T-helper 1 cell (primary cell): ENCODE data around the gene FBXO11.
"Not testable (repeated sequence)": the region's sequence is repeated elsewhere in the genome, so short reads cannot be mapped to it uniquely, and the experiment has no call there.

Source experiments
- DNase-seq, 5 donors: peaks; one replicate each; pipeline ENCODE4 v3.0.0-alpha.2; 2012 to 2020
- total RNA-seq, 4 donors: gene quantifications; one replicate each; lab custom pipeline; 2026; lab: John Stamatoyannopoulos, UW

FBXO11 gene
- total RNA-seq = 113 to 157 (median 150) reads per million in 4 donors

DNA sequence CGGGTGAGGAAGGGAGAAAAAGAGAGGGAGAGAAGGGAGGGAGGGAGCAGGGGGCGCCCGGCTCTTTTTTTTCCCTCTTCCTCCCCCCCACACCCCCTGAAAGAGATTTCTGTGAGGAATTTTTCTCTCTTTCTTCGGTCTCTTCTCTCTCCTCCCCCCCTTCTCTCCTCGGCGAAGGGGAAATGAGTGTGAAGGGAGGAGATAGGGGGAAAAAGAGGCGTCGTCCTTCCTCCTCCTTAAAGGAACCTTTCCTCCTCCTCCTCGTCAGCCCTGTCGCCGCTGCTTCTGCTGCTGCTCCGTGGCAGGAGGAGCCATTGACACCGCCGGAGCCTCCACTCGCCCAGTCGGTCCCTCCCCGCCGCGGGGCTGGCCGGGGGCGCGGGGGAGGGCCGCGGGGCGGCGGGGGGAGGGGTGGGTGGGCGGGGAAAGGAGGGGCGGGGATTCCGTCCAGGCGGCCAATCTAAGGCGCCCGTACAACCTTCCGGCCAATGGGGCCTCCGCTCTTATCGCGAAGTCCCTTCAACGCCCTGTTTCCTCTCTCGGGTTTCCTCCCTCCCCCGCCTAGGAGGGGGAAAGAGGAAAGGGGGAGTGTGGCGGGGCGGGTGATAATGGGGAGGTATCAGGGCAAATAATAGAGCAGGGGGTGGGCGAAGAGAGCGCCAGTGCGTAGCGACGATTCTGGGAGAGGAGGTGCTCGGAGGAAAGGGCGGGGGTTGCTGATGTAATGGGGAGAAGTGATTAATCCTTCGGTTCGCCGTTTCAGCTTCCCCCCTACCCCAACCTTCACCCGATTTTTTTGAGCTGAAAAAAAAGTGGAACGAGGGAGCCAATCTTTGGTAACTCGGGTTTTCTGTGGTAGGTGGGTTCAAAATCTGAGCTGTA is at the start of gene FBXO11:
FBXO11 (minus strand) TSS at position 342 of the 882 bp plus-strand sequence. CDS start 778 bp downstream, outside the sequence.
- DNase-seq = peak; percentile 93 to 99 (median 95)

DNA sequence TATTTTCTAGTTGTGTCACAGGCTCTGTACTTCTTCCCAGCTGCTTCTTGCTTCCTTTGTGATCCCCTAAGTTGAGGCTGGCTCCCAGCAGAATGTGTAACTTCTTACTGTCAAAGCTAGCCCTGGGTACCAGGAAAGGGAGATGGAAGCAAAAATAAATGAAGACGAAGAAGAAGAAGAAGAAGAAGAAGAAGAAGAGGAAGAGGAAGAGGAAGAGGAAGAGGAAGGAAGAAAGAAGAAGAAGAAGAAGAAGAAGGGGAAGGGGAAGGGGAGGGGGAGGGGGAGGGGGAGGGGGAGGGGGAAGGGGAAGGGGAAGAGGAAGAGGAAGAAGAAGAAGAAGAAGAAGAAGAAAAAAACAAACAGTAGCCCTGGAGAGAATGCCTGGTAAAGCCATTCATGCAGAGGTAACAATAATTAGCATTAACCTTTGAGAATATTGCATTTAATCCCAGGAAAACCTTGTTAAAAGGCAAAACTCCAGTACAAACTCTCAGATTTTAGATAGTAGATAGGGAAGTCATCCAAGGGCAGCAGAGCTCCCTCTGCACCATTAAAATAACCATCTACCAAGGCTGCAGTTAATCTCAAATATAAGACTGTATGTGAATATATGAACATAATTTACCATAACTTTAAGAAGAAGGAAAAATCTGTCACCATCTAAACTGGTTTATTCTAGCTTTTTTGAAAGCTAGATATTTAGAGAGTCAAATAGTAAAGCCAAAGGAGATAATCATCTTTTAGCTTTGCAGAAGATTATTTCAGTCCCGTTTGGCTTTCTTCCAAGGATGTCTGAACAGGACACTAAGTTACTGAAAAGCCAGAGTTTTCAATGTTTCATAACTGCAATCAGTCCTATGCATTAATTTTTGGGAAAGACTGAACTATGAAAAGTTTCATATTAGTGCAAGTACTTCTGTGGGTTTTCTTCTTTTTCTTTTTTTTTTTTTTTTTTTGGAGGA is 44.3 kb upstream of the FBXO11 start:
- DNase-seq = no peak

DNA sequence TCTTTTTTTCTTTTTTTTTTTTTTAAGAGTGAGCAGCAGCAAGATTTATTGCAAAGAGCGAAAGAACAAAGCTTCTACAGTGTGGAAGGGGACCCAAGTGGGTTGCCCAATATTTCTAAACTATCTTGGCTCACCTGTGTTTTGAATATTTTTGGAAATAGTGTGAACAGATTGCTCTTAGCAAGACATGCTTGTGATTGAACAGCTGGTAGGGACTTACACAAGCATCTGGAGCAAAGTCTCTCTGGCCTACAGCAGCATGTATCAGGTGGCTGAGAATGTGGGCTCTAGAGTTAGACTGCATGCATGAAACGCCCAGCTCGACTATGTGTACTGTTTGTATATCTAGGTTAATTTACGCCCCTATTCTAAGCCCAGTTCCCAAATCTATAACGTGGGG is 40.3 kb upstream of the FBXO11 start:
- DNase-seq = no peak

DNA sequence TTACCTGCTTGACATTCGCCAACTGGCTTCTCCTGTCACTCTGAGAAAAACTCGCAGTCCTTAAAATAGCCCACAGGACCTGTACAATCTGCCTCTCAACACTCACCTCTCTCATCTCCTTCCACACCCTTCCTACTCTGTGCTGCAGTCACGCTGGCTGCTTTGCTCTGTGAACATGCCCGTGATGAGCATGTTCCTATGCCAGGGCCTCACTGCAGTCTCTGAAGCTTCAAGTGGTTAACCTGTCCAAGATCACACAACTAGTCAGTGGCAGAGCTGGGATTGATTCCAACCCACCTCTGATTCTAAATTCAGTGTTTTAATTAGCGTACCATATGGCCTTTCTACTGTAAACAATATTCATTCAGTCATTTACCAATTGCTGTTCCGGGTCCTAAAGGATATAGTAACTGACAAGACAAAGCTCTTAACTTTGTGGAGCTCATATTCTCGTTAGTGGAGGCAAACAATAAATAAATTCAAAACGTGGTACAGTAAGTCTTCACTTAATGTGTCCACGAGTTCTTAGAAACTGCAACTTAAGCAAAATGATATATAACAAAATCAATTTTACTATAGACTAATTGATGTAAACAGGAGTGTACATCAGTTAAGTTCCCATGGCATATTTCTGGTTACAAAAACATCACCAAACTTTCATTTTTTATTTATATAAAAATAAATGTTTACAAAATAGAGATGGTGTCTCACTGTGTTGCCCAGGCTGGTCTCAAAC is 38.9 kb upstream of the FBXO11 start:
- no peak for DNase-seq

DNA sequence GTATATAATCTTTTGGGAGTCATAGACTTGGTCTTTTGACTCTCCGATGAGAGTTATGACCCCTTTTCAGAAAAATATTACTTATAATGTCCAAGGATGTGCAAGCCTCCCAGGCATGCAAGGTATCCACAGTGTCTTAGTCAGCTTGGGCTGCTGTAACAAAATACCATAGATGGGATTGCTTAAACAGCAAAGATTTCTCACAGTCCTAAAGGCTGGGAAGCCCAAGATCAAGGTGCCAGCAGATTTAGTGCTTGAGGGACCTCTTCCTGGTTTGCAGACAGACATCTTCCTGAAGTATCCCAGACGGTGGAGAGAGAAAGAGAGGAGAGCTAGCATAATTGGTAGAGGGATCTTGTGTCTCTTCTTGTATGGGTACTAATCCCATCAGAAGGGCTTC is 35.6 kb upstream of the FBXO11 start:
- DNase-seq = no peak

DNA sequence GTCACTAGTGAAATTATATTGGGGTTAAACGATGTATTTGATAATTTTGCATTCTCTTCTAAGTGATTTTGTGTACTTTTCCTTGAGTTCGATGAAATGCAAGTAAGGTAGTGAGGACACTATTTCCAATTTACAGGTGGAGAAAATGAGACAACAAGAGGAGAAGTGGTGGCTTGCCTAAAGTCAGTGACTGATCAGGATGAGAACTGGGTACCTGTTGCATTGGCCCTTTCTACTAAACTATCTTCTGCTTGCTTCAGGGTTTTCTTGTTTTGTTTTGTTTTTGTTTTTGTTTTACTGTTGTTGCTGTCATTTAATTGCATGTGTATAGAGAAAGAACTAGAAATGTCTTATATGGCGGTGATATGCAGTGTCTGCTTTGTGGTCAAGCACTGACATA is 31.4 kb upstream of the FBXO11 start:
- DNase-seq = no peak

DNA sequence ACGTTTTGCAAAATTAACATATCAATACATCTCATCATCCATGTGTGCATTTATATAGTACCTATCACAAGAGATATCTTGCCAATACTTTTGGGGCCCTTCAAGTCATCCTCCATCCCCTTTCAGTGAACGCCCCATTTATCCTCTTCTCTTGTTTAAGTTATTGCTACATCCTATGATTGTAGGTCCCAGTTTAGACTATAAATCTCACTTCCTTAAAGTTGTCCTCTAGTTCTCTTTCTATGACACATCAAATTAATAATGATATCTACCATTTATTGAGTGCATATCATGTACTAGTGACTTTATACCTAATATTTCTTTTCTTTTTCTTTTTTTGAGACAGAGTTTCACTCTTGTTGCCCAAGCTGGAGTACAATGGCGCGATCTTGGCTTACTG is 28.8 kb upstream of the FBXO11 start:
- DNase-seq = no peak

DNA sequence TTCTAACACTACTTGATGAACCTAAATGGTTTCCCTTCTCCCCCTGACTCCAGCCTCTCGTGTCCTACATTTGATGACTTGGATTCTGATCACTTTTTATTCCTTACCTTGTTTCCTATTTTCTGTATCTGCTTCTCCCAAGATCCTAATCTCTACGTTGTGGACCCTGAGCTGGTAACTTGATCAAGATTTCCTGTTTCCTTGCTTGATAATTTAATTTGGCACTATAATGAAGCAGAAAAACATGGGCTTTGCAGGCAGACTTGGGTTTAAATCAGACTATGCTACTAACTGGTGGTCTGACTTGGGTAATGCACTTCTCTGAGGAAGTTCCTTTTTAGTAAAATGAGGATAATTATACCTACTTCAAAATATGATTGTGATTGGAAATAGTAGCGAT is 11.7 kb upstream of the FBXO11 start:
- no peak for DNase-seq

DNA sequence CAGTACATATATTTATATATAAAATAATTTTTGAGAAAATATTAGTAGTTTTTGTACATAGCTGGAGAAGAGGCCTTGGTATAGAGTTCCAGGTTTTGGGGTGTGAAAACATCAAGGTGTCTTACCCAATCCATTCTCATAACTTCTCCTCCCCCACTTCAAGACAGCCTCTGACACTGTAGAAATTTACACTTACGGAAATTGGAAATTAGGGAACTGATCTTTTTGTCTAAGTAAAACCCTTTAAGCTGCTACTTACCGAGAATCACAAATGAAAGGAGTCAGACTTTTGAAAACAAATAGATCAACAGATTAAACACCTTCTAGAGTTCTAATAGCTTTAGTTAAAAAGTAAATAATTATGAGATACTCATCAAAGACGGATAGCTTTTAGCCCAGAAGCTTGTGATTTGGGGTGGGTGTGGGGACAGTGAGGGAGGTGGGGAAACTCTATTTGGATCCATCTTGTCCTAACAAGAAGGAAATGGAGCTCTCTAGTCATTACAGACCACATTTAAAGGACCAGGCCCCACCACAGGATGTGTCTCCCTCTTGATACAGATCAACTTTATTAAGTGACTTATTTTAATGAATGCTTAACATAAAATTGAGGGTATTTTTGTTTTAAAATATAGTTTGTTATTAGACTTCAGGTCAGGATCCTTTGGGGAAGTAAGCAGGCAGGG is 11.1 kb upstream of the FBXO11 start:
- no peak for DNase-seq

DNA sequence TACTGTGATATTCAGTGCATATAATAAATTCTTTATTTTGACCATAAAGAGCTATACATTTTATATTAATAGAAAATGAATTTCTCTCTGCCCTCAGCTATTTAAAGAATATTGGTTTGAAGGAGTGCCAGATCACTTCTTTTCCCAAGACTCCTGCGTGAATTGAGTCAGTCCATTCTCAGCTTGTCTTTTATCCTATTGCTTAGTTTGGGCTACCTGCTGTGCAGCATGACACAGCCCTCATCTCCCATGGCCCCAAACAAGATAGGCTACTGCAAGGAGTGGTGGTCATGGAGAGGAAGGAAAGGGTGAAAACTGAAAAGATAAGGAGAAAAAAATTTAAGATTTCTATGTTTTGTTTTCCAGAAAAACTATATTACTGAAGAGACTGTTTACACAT is 10.1 kb upstream of the FBXO11 start:
- no peak for DNase-seq

DNA sequence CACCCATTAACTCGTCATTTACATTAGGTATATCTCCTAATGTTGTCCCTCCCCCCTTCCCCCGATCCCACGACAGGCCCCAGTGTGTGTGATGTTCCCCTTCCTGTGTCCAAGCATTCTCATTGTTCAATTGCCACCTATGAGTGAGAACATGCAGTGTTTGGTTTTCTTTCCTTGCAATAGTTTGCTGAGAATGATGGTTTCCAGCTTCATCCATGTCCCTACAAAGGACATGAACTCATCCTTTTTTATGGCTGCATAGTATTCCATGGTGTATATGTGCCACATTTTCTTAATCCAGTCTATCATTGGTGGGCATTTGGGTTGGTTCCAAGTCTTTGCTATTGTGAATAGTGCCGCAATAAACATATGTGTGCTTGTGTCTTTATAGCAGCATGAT is 4.4 kb upstream of the FBXO11 start:
- DNase-seq = not testable (repeated sequence)

DNA sequence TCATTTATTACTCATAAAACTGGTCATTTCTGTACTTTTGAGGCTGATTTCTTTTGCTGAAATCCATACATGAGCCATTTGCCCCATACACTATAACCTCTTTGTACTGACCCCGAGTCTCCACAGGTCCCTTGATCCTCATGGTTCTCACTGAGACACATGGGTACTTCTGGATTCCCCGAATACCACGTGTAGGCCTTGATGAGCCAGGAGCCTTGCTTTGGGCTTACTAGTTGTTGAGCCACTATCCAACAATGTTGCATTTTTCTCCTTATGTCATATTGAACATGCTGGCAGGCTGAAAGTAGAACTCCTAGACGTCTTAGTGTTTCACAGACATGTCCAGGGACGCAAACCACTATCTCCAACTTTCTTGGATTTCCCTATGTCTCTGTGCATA is 2.4 kb upstream of the FBXO11 start:
- no peak for DNase-seq

DNA sequence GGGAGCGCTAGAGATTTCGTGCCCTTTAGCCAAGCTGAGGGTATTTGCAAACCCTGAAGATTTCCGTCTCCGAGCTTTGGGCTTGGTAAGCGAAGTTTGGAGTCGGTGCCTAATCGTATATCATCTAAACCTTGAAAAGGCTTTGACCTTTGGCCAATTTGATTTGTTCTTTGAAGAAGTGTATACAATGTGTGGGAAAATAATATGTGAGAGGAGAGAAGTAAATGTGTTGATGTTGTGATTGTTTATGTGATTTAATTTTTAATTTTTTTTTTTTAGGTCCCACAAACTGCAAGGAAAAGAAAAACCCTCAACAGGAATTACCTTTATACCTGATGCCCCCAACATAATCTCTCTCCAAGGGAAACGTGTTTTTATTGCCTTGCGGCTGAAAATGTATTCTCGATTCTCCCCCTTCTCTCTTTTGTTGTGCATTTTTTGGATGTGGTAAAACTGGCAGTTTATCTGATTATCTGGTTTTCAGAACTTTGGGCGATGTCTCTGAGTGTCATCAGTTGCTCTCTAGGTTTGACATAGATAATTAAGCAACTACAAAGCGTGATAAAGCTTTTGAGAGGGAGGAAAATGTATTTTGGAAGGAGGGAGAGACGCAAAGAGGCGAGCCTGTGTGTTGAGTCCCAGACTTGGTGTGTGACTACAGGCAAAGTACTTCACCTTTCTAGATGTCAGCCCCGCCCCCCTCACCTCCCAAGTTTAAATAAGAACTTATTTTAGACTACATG is 912 bp upstream of the FBXO11 start:
- peak in 4 of 5 donors; percentile 17 to 68 (median 31) for DNase-seq

DNA sequence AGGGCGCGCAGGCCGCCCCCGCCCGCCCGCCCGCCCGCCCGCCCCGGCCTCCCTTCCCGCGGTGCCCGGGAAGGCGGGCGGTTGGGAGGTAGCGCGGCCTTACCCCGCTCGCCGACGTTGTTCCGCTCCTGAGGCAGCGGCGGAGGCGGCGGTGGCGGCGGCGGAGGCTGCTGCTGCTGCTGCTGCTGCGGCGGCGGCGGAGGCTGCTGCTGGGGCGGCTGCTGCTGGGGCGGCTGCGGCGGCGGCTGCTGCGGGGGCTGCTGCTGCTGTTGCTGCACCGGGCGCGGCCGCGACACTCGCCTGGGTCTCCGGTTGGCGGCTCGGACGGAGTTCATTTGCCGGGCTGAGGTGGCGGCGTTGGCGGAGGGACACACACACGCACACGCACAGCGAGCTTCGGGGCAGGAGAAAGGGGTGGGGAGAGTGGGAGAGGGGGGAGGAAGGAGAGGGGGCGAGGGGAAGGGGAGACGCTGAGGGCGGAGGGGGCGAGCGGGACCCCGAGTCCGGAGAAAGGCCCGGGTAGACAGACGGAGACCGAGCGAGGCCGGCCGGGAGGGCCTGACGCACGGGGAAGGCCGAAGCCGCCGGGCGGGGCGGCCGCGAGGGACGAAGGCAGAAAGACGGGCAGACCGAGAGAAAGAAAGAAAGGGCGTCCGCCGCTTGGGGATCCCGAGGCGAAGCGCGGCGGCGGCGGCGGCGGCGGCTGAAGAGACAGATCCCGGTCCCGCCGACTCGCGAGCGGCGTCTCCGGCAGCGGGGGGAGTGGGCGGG is 727 bp downstream of the FBXO11 start:
- DNase-seq = peak; percentile 35 to 70 (median 56)

DNA sequence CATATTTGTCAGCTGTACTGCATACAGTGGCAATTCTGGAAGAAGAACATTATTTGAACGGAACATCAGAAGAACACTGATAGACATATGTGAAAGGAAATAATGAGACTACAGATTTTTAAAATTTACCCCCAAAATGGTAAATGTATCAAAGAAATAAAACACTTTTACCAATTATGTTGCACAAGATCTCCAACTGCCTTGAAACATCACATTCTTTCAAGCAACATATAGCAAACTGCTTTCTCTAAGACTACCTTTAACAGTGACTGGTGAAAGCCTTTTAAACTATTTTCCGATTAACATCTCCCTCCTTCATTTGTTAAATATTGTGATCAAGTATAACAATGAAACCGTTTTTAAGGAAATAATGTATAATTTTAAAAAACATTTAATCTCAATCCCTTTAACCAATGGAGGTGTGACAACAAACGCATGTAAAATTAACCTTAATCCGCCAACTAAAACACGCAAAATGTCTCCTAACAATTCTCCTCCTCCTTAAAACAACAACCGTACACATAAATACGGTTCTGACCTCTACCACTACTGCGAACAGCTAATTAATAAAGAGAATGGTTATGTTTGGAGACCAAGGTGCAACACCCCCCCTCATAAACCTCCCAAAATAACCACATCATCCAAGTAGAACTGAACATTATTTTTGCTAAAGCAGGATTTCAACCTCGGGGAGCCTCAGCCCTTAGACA is 2.4 kb downstream of the FBXO11 start:
- no peak for DNase-seq

DNA sequence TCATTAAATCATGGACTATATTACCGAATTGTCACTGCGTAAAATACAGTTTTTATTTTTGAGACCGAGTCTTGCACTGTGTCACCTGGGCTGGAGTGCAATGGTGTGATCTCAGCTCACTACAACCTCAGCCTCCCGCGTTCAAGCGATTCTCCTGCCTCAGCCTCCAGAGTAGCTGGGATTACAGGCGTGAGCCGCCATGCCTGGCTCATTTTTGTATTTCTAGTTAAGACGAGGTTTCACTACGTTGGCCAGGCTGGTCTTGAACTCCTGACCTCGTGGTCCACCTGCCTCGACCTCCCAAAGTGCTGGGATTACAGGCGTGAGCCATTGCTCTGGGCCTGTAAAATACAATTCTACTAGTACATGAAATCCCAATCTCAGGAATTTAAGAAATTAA is 4.4 kb downstream of the FBXO11 start:
- DNase-seq = not testable (repeated sequence)

DNA sequence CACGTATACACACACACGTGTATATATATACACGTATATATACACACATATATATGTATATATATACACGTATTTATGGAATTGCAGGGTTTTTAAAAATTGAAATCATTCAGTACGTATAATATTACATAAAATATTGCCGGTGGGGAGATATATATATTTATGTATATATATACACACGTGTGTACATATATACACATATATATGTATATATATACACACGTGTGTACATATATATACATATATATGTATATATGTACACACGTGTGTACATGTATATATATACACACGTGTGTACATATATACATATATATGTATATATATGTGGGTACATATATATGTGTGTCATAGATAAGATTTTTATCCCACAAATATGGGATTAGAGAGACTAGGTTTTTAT is 5.4 kb downstream of the FBXO11 start:
- no peak for DNase-seq

DNA sequence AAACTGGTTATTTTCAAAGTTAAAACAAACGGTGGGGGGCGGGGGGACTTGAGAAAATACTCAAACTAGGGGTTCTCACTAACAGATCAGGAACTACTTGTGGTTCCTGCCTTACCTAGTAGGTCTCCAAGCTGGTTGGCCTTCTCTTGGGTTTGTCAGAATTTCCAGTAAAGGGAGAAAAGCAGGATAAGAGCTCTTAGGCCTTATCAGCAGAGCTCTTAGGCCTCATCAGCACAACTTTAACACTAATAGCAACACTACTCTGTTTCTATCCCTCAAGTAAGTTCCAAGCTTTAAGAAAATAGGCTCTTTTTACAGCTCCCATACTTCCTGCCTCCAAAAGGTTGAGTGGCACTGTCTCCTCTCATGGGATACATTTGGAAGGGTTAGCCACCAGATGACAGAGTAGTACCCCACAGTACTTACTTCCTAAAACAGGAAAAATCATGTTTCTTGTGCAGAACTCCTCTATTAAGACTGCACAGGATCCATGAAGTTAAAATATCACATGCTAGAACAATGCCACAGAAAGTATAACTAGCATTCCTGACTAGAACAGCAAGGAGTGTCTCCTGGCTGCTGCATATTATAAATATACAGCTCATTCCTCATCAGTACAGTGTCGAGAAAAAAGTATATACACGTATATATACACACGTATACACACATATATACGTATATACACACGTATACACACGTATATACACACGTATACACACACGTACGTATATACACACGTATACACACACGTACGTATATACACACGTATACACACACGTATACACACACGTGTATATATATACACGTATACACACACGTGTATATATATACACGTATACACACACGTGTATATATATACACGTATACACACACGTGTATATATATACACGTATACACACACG is 6.1 kb downstream of the FBXO11 start:
- no peak for DNase-seq
